ENCODE measurements around the gene AP4B1.

AP4B1 gene

DNA sequence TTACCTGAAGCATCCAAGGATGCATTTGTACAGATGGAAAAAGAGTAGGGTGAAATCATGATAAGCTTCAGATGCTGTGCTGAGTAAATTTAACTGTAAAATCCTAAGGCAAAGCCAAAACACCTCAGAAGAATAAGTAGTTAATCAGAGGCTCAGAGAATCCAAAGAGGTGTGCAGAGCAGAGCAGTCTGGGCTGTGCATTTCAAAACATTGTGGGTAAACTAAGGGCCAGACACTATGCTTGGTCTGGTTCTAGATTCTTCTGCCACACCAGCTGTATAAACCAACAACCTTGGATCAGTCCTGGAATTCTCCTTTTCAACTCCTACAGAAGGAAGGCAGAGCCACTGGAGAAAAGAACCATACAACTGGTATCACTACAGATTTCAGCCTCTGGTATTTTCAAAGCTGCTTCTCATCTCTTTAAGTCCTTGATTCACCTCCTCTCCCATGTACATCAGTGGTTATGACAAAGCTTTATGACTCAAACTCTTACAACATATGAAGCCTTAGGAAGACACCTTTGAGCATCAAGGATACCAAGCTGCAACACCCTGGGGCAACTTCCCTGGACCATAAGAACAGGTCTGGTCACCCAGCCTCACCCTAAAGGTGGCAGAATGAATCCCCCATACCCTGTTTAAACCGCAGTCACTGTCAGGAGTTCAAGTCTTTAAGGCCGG, 12.9 kb upstream of the AP4B1 start:
- H3K36me3 ChIP-seq (replicated peaks in 1 of 2; ENCODE audit: control insufficient read depth in 2 of 2, insufficient read depth in 2 of 2, low read length in 2 of 2): peaks cover 0 to 18% of the 10 kb centered on the region in 2 donors
- no peak overlapping the region for H2BK120ac ChIP-seq (ENCODE audit: low read depth, low read length)
- H4K8ac ChIP-seq (ENCODE audit: low read depth, low read length): no peak overlapping the region
- no peak overlapping the region for H3K23ac ChIP-seq (ENCODE audit: low read depth, low read length, poor library complexity)
- no peaks in the 10 kb centered on the region for H3K27me3 ChIP-seq (ENCODE audit: control insufficient read depth in 3 of 3, insufficient read depth in 3 of 3, low read depth in 1 of 3, low read length in 3 of 3)
- H3K4me2 ChIP-seq (ENCODE audit: insufficient read depth, low read length, poor library complexity, severe bottlenecking): no peak overlapping the region
- H3K4ac ChIP-seq (ENCODE audit: low read length): no peak overlapping the region
- H2BK12ac ChIP-seq (ENCODE audit: low read length): no peak overlapping the region
- H2AFZ ChIP-seq (ENCODE audit: low read length): no peak overlapping the region
- H4K91ac ChIP-seq (ENCODE audit: low read depth, low read length, poor library complexity): no peak overlapping the region
- H3K79me1 ChIP-seq (ENCODE audit: low read depth, low read length): no peaks in the 10 kb centered on the region
- no peak overlapping the region for H3K18ac ChIP-seq (ENCODE audit: low read length)
- H2BK5ac ChIP-seq (ENCODE audit: low read length): no peak overlapping the region
- H2AK5ac ChIP-seq (ENCODE audit: low read depth, low read length): no peak overlapping the region
- no peak overlapping the region for H3K9ac ChIP-seq (ENCODE audit: low read depth, low read length, poor library complexity)
- H3K27ac ChIP-seq (replicated peaks; ENCODE audit: low read length): no peak overlapping the region
- H3K9me3 ChIP-seq (replicated peaks in 1 of 2; ENCODE audit: control insufficient read depth in 2 of 2, insufficient read depth in 1 of 2, low read depth in 1 of 2, low read length in 2 of 2): no peaks in the 10 kb centered on the region
- no peak overlapping the region for H3K14ac ChIP-seq (ENCODE audit: low read length)
- H2BK15ac ChIP-seq (ENCODE audit: low read length): no peak overlapping the region
- WGBS, 2 donors (ENCODE audit: extremely low coverage in 2 of 2, insufficient read length in 2 of 2, insufficient replicate concordance in 1 of 2): no CpG with 5 or more reads among the region's 2 CpGs
- H3K4me1 ChIP-seq (ENCODE audit: control insufficient read depth in 2 of 2, insufficient read depth in 1 of 2, low read depth in 1 of 2, low read length in 2 of 2): peaks cover 0 to 4% of the 10 kb centered on the region in 2 donors
- DNase-seq (ENCODE audit: low spot score): no peak
- no peak overlapping the region for H3K4me3 ChIP-seq (ENCODE audit: low read length in 2 of 2)

- H2AK5ac ChIP-seq (ENCODE audit: low read depth, low read length): no peak overlapping the region
- no peak overlapping the region for H2BK15ac ChIP-seq (ENCODE audit: low read length)
- H3K4ac ChIP-seq (ENCODE audit: low read length): no peak overlapping the region
- no peak overlapping the region for H3K9ac ChIP-seq (ENCODE audit: low read depth, low read length, poor library complexity)
- H2BK120ac ChIP-seq (ENCODE audit: low read depth, low read length): no peak overlapping the region
- no peak overlapping the region for H2BK12ac ChIP-seq (ENCODE audit: low read length)
- H3K4me3 ChIP-seq (ENCODE audit: low read length in 2 of 2): no peak overlapping the region
- no peak overlapping the region for H4K8ac ChIP-seq (ENCODE audit: low read depth, low read length)
- H3K9me3 ChIP-seq (replicated peaks in 1 of 2; ENCODE audit: control insufficient read depth in 2 of 2, insufficient read depth in 1 of 2, low read depth in 1 of 2, low read length in 2 of 2): no peaks in the 10 kb centered on the region
- no peaks in the 10 kb centered on the region for H3K79me1 ChIP-seq (ENCODE audit: low read depth, low read length)
- H3K27ac ChIP-seq (replicated peaks; ENCODE audit: low read length): no peak overlapping the region
- no CpG with 5 or more reads among the region's 5 CpGs for WGBS, 2 donors (ENCODE audit: extremely low coverage in 2 of 2, insufficient read length in 2 of 2, insufficient replicate concordance in 1 of 2)
- H3K18ac ChIP-seq (ENCODE audit: low read length): no peak overlapping the region
- no peak overlapping the region for H3K23ac ChIP-seq (ENCODE audit: low read depth, low read length, poor library complexity)
- peaks cover 0 to 4% of the 10 kb centered on the region in 2 donors for H3K4me1 ChIP-seq (ENCODE audit: control insufficient read depth in 2 of 2, insufficient read depth in 1 of 2, low read depth in 1 of 2, low read length in 2 of 2)
- H3K36me3 ChIP-seq (replicated peaks in 1 of 2; ENCODE audit: control insufficient read depth in 2 of 2, insufficient read depth in 2 of 2, low read length in 2 of 2): peaks cover 0 to 24% of the 10 kb centered on the region in 2 donors
- H2BK5ac ChIP-seq (ENCODE audit: low read length): no peak overlapping the region
- no peak overlapping the region for H3K4me2 ChIP-seq (ENCODE audit: insufficient read depth, low read length, poor library complexity, severe bottlenecking)
- no peak overlapping the region for H3K14ac ChIP-seq (ENCODE audit: low read length)
- no peak for DNase-seq (ENCODE audit: low spot score)
- H4K91ac ChIP-seq (ENCODE audit: low read depth, low read length, poor library complexity): no peak overlapping the region
- no peaks in the 10 kb centered on the region for H3K27me3 ChIP-seq (ENCODE audit: control insufficient read depth in 3 of 3, insufficient read depth in 3 of 3, low read depth in 1 of 3, low read length in 3 of 3)
- no peak overlapping the region for H2AFZ ChIP-seq (ENCODE audit: low read length)
These were observed 12.4 kb upstream of the AP4B1 start for GRCh38 chr1:113916974-113917373.

DNA sequence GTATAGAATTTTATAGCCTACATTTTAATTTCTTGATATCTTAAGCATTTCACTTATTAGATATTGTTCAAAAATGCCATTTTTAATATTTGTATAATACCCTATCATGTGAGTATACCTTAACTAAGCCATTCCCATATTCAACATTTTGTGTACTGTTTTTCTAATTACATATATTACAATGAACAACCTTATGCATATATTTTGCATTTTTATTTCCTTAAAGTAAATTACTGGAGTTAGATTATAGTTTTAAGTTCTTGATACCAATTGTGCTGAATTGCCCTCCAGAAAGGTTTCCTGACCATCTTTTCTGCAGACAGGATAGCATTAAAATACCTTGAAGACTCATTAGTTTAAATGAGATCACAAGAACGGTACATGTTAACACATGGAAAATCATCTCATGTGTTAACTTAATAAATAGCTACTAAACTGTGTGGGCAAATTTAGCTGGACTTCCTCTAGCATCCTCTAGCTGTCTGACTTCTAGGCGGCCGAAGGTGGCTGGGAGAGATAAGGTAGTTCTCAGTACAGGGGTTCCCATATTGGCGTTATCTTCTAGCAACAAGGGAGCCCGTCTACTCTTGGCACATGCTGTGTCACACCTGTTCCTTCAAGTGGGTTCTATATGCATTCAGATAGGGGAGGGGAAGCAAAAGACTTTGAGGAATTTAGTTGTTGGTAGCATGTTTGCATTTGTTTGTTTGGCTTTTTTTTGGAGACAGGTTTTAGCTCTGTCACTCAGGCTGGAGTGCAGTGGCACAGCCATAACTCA, 9.5 kb upstream of the AP4B1 start:
- Histone ChIP-seq H4K8ac (ENCODE audit: low read depth, low read length) (no peak overlapping the region), H4K91ac (ENCODE audit: low read depth, low read length, poor library complexity) (no peak overlapping the region), H3K9ac (ENCODE audit: low read depth, low read length, poor library complexity) (no peak overlapping the region), H2AFZ (ENCODE audit: low read length) (no peak overlapping the region), H3K14ac (ENCODE audit: low read length) (no peak overlapping the region), H3K23ac (ENCODE audit: low read depth, low read length, poor library complexity) (no peak overlapping the region), H3K36me3 (replicated peaks in 1 of 2; ENCODE audit: control insufficient read depth in 2 of 2, insufficient read depth in 2 of 2, low read length in 2 of 2) (peaks cover 10 to 53% of the 10 kb centered on the region in 2 donors), H2BK120ac (ENCODE audit: low read depth, low read length) (no peak overlapping the region), H2BK5ac (ENCODE audit: low read length) (no peak overlapping the region), H3K4me2 (ENCODE audit: insufficient read depth, low read length, poor library complexity, severe bottlenecking) (no peak overlapping the region), H2BK15ac (ENCODE audit: low read length) (no peak overlapping the region), H3K9me3 (replicated peaks in 1 of 2; ENCODE audit: control insufficient read depth in 2 of 2, insufficient read depth in 1 of 2, low read depth in 1 of 2, low read length in 2 of 2) (no peaks in the 10 kb centered on the region), H3K27ac (replicated peaks; ENCODE audit: low read length) (no peak overlapping the region), H3K4me1 (ENCODE audit: control insufficient read depth in 2 of 2, insufficient read depth in 1 of 2, low read depth in 1 of 2, low read length in 2 of 2) (peaks cover 0 to 4% of the 10 kb centered on the region in 2 donors), H2BK12ac (ENCODE audit: low read length) (no peak overlapping the region), H2AK5ac (ENCODE audit: low read depth, low read length) (no peak overlapping the region), H3K27me3 (ENCODE audit: control insufficient read depth in 3 of 3, insufficient read depth in 3 of 3, low read depth in 1 of 3, low read length in 3 of 3) (no peaks in the 10 kb centered on the region), H3K79me1 (ENCODE audit: low read depth, low read length) (no peaks in the 10 kb centered on the region), H3K18ac (ENCODE audit: low read length) (no peak overlapping the region), H3K4me3 (ENCODE audit: low read length in 2 of 2) (no peak overlapping the region), H3K4ac (ENCODE audit: low read length) (no peak overlapping the region)
- no CpG with 5 or more reads among the region's 5 CpGs for WGBS, 2 donors (ENCODE audit: extremely low coverage in 2 of 2, insufficient read length in 2 of 2, insufficient replicate concordance in 1 of 2)
- no peak for DNase-seq (ENCODE audit: low spot score)

DNA sequence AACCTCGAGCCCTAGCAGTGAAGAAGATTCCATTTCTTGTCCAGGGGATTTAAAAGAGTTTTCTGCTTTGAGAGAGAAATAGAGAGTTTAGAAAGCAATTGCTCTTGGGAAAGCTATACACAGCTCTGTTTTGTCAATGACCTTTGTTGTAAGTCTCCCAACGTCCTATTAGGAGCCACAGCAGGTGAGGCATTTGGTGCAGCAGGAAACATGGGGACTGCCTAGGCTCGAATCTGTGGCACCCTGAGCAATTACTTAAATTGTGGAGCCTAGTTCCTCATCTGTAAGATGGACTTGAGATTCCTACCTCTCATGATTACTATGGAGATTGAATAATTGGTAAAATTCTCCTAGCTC, 8.7 kb upstream of the AP4B1 start:
- Histone ChIP-seq H4K91ac (ENCODE audit: low read depth, low read length, poor library complexity) (no peak overlapping the region), H2BK15ac (ENCODE audit: low read length) (no peak overlapping the region), H2BK120ac (ENCODE audit: low read depth, low read length) (no peak overlapping the region), H4K8ac (ENCODE audit: low read depth, low read length) (no peak overlapping the region), H3K27me3 (ENCODE audit: control insufficient read depth in 3 of 3, insufficient read depth in 3 of 3, low read depth in 1 of 3, low read length in 3 of 3) (no peaks in the 10 kb centered on the region), H3K18ac (ENCODE audit: low read length) (no peak overlapping the region), H3K4me3 (ENCODE audit: low read length in 2 of 2) (no peak overlapping the region), H3K27ac (replicated peaks; ENCODE audit: low read length) (no peak overlapping the region), H3K4me2 (ENCODE audit: insufficient read depth, low read length, poor library complexity, severe bottlenecking) (no peak overlapping the region), H3K36me3 (replicated peaks in 1 of 2; ENCODE audit: control insufficient read depth in 2 of 2, insufficient read depth in 2 of 2, low read length in 2 of 2) (peaks cover 13 to 60% of the 10 kb centered on the region in 2 donors), H2AK5ac (ENCODE audit: low read depth, low read length) (no peak overlapping the region), H3K79me1 (ENCODE audit: low read depth, low read length) (no peaks in the 10 kb centered on the region), H2BK5ac (ENCODE audit: low read length) (no peak overlapping the region), H2BK12ac (ENCODE audit: low read length) (no peak overlapping the region), H3K9ac (ENCODE audit: low read depth, low read length, poor library complexity) (no peak overlapping the region), H3K14ac (ENCODE audit: low read length) (no peak overlapping the region), H3K4ac (ENCODE audit: low read length) (no peak overlapping the region), H3K23ac (ENCODE audit: low read depth, low read length, poor library complexity) (no peak overlapping the region), H3K9me3 (replicated peaks in 1 of 2; ENCODE audit: control insufficient read depth in 2 of 2, insufficient read depth in 1 of 2, low read depth in 1 of 2, low read length in 2 of 2) (no peaks in the 10 kb centered on the region), H2AFZ (ENCODE audit: low read length) (no peak overlapping the region), H3K4me1 (ENCODE audit: control insufficient read depth in 2 of 2, insufficient read depth in 1 of 2, low read depth in 1 of 2, low read length in 2 of 2) (peaks cover 0 to 4% of the 10 kb centered on the region in 2 donors)
- no CpG with 5 or more reads among the region's 3 CpGs for WGBS, 2 donors (ENCODE audit: extremely low coverage in 2 of 2, insufficient read length in 2 of 2, insufficient replicate concordance in 1 of 2)
- DNase-seq (ENCODE audit: low spot score): no peak

All from neuronal stem cell (in vitro differentiated cells).